HG03045 (cell line): ENCODE results near the gene GNL1.
"Not testable (repeated sequence)": the region's sequence is repeated elsewhere in the genome, so short reads cannot be mapped to it uniquely, and the experiment has no call there.

Experiments
- ATAC-seq: cut with Tn5 transposase; IDR thresholded peaks from one replicate; pipeline ENCODE4 v1.9.1; 2021; ENCODE audit warnings: mild to moderate bottlenecking, moderate library complexity; ENCODE audit not compliant: unreplicated experiment

GNL1 gene, protein sequence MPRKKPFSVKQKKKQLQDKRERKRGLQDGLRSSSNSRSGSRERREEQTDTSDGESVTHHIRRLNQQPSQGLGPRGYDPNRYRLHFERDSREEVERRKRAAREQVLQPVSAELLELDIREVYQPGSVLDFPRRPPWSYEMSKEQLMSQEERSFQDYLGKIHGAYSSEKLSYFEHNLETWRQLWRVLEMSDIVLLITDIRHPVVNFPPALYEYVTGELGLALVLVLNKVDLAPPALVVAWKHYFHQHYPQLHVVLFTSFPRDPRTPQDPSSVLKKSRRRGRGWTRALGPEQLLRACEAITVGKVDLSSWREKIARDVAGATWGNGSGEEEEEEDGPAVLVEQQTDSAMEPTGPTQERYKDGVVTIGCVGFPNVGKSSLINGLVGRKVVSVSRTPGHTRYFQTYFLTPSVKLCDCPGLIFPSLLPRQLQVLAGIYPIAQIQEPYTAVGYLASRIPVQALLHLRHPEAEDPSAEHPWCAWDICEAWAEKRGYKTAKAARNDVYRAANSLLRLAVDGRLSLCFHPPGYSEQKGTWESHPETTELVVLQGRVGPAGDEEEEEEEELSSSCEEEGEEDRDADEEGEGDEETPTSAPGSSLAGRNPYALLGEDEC

DNA sequence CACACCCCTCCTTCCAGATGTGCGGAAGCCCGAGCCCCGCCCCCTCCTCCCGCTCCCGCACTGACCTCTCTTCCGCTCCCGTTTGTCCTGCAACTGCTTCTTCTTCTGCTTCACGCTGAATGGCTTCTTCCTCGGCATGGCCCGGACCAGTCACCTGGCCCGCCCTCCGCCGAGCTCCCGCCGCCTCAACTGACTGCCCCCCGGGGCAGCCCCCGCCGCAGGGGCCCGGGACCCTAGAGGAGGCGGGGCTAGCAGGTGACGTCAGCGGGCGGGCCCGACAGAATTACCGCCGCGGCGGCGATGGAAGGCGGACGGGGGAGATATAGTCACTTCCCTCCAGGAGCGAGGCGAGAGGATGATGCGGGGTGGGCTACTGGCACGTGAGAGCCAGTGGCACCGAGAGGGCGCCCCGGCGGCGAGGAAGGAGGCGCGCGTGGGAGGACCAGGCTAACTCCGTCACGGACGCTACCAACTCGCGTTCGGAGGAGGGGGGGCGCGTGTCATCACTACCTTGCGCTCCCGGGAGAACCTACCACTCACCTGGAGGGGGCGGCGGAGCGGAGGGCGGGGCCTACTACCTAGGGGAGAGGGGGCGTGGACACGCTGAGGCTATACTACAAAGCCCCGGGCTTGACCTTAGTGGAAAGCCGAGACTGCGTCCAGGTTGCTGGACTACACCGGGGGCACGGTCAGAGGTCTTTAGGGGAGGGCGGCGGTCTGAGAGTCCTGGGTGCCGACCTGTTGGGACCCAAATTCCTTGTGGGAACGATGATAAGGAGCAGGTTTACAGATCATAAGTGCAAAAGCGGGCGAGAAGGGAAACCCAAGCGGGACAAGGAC lies at the start of gene GNL1:
Gene GNL1, minus strand, starts transcription at position 424 of the 840 bp plus-strand sequence. Its CDS starts 286 bp downstream, at position 138.
- ATAC-seq, result peak; percentile 80

GRCh38 chr6:30603961-30604360 lies 47.7 kb upstream of the GNL1 start:
- no peak for ATAC-seq

DNA sequence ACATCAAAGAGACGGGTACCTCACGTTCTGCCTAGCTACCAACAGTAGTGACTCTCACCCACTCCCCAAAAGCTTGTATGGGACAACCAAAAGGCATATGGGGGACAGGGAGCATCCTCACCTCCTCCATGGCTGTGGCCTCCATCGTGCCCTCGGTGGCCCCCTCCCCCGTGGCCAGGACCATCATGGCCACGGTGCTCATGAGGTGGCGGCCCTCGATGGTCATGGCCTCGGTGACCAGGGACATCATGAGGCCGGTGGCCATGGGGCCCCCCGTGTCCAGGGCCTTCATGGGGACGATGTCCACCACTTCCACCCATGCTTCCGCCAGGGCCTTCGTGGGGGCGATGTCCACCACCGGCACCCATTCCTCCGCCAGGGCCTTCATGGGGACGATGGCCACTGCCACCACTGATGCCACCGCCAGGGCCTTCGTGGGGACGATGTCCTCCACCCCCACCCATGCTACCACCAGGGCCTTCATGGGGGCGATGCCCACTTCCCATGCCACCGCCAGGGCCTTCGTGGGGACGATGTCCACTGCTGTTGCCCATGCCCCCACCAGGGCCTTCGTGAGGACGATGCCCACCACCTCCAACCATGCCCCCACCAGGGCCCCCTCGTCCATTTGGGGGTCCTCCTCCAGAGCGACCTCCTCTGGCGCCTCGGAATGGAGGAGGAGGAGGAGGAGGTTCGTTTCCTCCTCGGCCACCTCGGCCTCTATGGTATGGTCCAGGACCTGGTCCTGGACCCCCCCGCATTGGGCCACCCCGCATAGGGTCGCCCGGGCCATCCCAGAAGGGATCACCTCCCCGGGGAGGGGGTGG lies 45.7 kb upstream of the GNL1 start:
- ATAC-seq, result no peak

GRCh38 chr6:30601436-30601814 lies 45.1 kb upstream of the GNL1 start:
- no peak for ATAC-seq

DNA sequence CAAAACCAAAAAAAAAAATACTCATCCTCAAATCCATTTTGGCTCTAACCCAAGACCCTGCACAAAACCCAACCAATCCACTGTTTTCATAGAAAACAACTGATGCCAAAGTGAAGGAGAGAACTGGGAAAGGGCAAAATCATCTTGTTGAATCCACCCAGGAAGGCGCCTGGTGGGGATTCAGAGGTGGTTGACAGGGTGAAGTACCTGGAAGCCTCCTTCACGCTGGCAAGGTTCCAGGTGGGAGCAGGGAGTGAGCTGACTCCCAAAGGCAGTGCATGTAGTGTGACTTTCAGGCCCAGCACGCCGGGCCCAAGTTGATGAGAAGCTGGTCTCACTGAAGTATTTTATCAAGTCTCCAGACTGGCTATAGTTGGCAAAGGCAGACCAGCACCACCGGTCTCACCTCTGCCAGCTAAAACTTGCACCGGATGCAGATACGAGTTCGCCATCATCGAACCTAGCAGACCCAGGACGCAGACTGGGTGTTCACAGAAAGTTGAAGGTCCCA lies 44.2 kb upstream of the GNL1 start:
- no peak for ATAC-seq

DNA sequence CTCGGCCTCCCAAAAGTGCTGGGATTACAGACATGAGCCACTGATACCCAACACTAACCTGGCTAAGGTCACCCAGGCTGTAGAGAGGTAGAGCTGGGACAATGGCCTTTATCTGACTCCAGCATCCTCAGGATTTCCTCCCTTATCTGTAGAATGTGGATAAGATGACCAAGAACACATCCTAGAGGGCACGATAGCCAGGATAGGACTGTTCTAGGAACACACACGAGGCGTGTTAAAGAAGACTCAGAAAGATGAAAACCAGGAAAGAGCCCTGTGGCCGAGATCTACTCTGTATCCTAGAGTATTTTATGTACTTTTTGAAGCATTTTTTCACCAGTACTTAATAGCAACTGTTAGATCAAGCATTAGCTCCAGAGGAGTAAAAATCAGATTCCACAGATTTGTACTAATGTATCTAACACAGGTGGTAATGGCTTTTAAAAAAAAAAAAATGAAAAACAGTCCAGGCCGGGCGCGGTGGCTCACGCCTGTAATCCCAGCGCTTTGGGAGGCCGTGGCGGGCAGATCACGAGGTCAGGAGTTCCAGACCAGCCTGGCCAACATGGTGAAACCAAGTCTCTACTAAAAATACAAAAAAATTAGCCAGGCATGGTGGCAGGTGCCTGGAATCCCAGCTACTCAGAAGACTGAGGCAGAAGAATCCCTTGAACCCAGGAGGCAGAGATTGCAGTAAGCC lies 43.5 kb upstream of the GNL1 start:
- no peak for ATAC-seq

- ATAC-seq, result no peak
Observed at GRCh38 chr6:30598912-30599624, 42.8 kb upstream of the GNL1 start.

DNA sequence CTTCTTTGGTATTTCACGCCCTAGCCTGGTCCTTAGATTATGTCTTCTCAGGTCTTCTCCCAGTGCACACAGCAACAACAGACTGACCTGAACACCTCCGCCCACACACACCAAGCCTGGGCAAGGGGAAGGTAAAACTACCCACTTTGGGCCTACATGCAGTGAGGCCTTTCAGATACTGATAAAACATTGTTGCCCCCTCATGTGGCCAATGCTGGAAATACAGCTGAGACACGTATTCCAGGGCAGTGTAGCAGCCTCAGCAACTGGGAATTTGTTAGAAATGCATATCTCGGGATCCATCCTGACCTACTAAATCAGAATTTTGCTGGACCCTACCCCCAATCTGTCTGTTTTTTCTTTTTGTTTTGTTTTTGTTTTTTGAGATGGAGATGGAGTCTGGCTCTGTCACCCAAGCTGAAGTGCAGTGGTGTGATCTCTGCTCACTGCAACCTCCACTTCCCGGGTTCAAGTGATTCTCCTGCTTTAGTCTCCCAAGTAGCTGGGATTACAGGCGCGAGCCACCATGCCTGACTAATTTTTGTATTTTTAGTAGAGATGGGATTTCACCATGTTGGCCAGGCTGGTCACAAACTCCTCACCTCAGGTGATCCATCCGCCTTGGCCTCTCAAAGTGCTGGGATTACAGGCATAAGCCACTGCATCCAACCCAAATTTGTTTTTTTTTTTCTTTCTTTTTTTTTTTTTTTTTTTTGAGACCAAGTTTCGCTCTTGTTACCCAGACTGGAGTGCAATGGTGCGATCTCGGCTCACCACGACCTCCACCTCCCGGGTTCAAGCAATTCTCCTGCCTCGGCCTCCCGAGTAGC lies 41.2 kb upstream of the GNL1 start:
- not testable (repeated sequence) for ATAC-seq

DNA sequence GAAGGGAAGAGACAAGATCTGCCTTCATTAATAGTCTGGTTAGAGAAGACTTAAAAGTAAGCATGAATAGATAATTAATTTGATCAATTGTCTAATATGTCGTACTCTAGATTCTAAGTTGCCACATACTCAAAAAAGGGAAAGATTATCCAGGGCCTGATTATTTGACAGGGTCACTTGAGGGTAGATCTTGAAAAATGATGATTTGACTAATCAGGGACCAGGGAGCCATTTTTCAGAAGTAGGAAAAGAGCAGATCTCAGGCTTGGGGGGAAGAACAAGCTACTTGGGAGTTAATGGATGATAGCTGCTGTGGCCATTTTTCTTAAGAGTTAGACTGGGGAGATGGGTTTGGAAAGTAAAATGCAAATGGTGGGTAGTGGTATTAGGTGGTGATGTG lies 36.0 kb upstream of the GNL1 start:
- no peak for ATAC-seq

GRCh38 chr6:30591008-30591407 lies 34.7 kb upstream of the GNL1 start:
- no peak for ATAC-seq

DNA sequence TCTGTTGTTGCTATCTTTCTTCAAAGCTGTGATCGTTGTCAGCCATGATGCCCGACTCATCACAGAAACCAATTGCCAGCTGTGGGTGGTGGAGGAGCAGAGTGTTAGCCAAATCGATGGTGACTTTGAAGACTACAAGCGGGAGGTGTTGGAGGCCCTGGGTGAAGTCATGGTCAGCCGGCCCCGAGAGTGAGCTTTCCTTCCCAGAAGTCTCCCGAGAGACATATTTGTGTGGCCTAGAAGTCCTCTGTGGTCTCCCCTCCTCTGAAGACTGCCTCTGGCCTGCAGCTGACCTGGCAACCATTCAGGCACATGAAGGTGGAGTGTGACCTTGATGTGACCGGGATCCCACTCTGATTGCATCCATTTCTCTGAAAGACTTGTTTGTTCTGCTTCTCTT lies 34.2 kb upstream of the GNL1 start:
- ATAC-seq, result no peak

DNA sequence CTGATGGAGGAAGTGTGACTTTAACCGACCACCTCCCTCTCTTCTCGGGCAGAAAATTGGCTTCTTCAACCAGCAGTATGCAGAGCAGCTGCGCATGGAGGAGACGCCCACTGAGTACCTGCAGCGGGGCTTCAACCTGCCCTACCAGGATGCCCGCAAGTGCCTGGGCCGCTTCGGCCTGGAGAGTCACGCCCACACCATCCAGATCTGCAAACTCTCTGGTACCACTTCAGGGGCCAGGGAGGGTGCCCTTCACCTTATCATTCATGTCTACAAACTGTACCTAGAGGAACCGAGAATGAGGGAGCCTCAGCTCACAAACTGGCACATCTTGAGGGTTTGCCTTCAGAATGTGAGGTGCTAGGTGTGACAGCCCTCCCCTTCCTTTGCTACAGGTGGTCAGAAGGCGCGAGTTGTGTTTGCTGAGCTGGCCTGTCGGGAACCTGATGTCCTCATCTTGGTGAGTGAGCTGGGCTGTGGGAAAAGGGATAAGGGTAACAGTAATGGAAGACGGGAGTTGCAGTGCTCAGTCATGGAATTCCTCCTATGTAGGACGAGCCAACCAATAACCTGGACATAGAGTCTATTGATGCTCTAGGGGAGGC lies 33.6 kb upstream of the GNL1 start:
- no peak for ATAC-seq

DNA sequence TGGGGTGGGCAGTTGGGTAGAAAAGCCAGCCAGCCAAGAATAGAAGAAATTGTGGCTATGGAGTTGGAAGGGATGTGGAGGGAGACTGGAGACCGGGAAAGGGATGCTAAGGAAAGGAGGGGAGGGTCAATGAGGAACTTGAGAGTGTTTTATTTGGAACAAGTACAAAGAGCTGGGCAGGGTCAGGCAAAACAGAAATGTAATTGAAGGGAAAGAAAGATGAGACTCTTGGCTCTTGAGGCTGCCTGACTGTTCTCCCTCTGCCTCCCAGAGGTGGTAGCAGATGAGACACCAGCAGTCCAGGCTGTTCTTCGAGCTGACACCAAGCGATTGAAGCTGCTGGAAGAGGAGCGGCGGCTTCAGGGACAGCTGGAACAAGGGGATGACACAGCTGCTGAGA lies 27.6 kb upstream of the GNL1 start:
- no peak for ATAC-seq

- no peak for ATAC-seq
Observed at GRCh38 chr6:30578051-30578450, 21.8 kb upstream of the GNL1 start.

DNA sequence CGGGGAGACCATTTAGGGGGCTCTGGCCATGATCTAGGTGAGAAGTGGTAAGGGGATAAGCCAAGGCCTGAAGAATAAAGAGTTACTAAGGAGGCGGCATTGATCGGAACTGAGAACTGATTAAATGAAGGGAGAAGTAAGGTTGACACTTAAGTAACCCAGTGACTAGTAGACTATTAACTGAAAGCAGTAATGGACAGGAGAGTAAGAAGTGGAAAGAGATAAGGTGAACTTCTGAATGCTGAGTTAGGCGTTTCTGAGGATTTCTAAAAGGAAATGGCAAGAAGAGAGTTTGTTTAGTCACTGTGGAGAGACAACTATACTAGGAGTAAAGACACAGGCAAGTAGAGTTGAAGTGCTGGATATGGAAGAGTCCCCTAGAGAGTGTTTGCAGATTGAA lies 16.8 kb upstream of the GNL1 start:
- no peak for ATAC-seq

GRCh38 chr6:30572148-30572547 lies 15.9 kb upstream of the GNL1 start:
- ATAC-seq, result no peak

- ATAC-seq, result no peak
Observed at GRCh38 chr6:30571762-30572082, 15.4 kb upstream of the GNL1 start.

DNA sequence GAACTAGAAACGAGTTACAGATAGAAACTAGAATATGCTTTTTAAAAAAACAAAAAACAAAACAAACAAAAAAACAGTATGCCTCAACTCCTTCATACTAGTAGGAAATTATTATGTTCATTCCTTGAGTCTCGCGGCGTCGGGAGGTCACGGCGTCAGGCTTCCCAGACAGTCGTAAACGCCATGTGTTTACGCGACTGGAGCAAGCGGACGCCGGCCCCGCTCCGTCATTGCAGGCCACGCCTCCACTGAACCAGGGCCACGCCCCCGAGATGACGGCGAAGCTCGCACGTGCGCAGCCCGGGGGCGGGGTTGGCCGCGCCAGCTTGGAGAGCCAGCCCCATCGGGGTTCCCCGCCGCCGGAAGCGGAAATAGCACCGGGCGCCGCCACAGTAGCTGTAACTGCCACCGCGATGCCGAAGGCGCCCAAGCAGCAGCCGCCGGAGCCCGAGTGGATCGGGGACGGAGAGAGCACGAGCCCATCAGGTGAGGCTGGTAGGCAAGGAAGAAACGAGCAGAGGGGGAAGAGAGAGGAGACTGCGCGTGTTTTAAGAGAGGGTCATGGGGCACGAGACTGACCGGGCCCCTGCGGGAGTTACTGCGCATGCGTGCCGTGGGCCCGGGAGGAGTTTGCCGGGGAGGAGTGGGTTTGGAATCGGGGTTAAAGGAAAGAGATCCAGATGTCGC lies 14.9 kb upstream of the GNL1 start, which contains the start of gene ABCF1:
Gene ABCF1, plus strand, starts transcription at position 368 of the 687 bp plus-strand sequence. Its CDS starts 46 bp downstream, at position 414.
- peak; percentile 90 for ATAC-seq
